Activated effector memory CD4-positive, alpha-beta T cell treated with anti-CD3 and anti-CD28 coated beads, Interleukin-2, amount 50 U/mL, for 16 hours (primary cell): Measurements from ENCODE around the gene CLCNKA.
A peak's percentile ranks its signal among the peaks of the same experiment; 100 is the strongest.

ENCODE experiments used
- DNase-seq: peaks from one replicate; pipeline ENCODE4 v3.0.0-alpha.2; 2020

CLCNKA gene

GRCh38 chr1:16082283-16083038 lies 60.6 kb downstream of the CLCNKA start:
- DNase-seq, result peak; percentile 85

- DNase-seq, result no peak
Measured at GRCh38 chr1:16083486-16083885, 61.6 kb downstream of the CLCNKA start.
